HPDE6-E6E7 (cell line): ENCODE results near the gene TSR3.
A peak's percentile ranks its signal among the peaks of the same experiment; 100 is the strongest.

Experiments used
- DNase-seq: peaks from one replicate; pipeline ENCODE4 v3.0.0; 2011; ENCODE audit warnings: missing footprints; ENCODE audit errors: extremely low spot score

Gene TSR3

DNA sequence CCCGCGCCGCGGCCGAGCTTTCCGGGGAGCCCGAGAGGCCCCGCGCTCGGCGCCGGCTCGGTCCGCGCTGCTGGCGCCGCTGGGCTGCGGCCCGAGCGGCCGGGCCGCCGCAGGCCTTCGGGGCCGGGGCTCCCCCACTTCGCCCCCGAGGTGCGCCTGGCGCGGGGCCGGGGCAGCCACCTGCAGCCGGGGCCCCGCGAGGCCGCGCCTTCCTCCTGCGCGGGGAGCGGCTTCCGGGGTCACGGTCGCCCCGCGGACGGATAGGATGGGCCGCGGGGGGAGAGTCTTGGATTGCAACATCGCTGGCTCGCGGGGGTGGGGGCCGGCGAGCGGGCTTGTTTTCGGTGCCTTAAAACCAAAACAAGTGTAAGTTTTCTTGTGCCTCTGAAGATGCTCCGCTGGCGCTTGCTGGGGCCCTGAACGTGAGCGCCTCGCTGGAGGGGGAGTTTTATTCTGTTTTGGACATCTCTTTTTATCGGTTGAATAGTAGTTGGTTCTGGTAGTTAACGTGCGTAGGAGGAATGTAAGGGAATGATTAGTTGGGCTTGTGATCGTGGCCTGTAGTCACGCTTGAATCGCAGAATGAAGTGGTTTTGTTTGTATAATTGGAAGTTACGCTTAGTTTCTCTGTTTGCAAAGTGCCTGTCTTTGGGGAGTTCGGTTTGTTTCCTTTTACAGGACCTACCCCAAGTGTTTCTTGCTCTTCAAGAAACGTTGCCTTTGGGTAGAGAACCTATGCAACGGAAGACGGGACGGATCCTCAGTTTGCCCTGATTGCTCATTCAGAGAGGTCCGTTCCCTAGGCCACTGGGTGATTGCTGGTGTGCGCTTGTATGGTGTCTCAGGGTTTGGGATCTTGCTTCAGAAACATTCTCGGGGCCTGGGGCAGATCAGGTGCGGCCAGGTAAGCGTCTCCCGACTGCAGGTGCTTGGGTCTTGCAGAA lies 41.5 kb downstream of the TSR3 start:
- DNase-seq = no peak

DNA sequence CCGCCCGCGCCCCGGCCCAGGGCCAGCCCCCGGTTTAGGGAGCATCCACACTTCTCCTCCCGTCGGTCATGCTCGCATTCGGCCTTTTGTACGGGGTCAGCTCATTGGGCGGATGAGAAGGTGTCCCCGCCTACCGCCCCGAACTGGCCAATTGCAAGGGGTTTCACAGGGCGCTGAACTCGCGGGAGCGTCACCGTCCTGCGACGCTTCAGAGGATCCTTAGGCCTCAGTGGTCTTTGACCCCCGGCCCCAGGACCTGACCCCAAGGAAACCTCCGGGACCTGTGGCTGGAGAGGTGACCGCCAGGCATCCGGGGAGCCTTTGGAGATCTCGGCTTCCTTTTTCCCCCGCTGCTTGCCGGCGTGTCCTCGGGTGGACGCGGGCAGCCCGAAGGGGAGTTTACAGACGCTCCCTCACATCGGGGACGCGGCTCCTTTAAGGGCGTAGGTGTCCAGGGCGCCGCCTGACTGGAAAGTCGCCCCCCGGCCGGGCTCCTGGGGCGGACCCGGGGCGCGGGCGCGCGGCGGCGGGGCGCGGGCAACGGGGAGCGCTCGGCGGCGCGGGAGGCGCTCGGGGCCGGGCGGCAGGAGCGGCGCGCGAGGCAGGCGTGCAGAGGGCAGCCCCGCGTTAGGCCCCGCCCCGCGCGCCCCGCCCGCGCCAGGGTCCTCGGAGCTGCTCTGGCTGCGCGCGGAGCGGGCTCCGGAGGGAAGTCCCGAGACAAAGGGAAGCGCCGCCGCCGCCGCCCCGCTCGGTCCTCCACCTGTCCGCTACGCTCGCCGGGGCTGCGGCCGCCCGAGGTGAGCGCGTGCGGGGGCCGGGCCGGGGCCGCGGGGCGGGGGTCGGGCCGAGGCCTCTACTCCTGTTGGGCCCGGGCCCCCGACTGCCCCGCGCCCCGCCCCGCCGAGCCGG lies 42.4 kb downstream of the TSR3 start, which contains the start of gene UBE2I:
UBE2I (plus strand) TSS at position 660 of the 909 bp plus-strand sequence. CDS start 4,395 bp downstream, outside the sequence.
- DNase-seq = peak; percentile 88

DNA sequence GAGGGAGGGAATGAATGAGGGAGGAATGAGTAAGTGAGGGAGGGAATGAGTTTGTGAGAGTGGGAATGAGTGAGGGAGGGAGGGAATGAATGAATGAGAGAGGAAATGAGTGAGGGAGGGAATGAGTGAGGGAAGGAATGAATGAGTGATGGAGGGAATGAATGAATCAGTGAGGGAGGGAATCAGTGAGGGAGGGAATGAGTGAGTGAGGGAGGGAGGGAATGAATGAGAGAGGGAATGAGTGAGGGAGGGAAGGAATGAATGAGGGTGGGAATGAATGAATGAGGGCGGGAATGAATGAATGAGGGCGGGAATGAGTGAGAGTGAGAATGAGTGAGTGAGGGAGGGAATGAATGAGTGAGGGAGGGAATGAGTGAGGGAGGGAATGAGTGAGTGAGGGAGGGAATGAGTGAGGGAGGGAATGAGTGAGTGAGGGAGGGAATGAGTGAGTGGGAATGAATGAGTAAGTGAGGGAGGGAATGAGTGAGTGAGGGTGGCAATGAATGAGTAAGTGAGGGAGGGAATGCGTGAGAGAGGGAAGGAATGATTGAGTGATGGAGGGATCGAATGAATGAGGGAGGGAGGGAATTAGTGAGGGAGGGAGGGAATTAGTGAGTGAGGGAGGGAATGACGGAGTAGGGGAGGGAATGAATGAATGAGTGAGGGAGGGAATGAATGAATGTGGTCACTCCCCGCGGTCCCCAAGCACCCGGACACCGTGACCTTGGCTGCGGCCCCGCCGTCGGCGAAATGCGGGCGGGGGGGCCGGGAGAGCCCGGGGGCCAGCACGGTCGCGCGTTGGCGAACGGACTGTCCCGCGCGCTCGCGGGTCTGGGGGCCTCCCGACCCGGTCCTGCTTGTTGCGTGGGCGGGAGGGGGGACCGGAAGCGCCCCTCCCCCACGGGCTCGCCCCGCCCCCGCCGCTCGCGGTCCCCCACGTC lies 43.4 kb downstream of the TSR3 start:
- peak; percentile 49 for DNase-seq

DNA sequence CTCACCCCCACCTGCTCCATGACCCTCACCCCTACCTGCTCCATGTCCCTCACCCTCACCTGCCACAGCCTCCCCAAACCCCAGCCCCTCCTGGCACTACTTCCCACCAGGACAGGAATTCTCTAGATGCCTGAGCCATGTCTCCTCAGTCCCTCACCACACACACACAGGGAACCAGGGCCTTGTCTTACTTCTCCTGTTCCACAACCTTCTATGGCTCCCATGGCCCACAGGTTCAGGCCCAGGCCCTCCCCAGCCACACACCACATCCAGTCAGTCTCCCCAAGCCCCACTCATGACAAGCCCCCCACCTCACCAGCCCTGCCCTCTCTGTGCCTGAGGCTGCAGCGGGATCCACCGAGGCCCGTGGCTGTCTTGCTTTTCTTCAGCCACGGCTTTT lies 45.3 kb downstream of the TSR3 start:
- DNase-seq = no peak

DNA sequence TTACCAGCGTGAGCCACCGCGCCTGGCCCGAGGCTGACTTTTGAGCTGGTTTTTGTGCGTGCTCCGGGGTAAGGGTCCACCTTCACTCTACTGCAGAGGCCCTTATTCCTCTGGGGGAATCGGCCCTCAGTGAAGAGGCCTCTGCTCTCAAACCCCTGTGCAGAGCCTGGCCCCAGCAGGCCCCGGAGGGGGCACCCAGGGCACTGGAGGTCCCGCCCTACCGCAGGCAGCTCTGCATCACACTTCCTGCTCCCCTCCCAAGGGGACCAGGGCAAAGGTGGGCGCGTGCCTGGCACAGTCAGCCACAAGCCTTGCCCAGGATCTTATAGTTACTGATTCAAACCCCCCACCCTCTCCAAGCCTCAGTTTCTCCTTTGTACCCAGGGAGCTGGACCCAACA lies 45.9 kb downstream of the TSR3 start:
- DNase-seq = no peak

DNA sequence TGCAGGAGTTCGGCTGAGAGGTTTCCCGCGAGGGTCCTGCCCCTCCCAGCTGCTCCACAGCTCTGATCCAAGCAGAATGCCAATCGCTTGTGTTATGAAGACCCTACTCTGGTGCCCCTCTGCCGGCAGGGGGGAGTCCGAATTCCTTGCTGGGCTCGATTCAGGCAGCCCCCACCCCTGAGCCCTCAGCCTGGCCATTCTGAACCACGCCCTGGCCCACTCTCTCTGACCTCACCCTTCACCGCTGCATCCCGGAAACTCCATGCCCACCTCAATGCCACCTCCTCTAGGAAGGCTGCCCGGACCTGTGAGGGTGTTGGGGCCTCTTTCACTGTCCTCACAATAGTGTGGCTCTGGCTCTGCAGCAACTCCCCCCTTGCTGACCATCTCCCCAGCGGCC lies 50.1 kb downstream of the TSR3 start:
- DNase-seq = no peak

DNA sequence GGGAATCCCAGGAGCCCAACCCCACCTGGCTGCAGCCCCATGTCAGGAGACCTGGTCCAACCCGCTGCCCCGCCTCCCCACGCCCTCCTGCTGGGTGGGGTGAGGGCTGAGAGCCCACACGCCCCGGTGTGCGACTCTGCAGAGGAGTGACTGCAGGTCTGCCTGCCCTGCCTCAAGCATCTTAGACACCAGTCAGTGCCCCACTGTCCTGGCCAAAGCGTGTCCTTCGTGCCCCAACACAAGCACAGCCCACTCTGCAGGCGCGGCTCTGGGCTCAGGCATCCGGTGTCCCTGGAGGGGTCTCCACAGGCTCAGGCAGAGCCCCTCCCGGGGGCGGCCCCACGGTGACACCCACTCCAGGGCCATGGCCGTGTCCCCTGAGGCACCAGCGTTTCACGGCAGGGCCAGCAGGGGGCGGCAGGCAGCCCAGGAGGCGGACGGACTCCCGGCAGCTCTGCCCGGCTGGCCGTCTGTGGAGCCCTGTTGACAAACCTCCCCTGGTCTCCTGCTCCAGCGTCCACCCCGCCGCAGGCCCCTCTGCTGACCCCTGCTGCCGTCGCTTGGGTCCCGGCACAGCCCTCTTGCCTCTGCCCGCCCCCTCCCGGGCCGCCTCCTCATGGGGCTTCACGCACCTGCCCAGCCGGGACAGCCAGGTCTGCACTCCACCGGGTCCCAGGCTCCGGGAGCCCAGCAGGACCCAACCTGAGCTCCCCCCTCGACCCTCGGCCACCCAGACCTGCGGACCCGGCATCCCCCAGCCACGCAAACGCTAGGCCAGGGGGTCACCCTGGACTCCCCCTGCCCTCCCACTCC lies 50.8 kb downstream of the TSR3 start:
- no peak for DNase-seq

DNA sequence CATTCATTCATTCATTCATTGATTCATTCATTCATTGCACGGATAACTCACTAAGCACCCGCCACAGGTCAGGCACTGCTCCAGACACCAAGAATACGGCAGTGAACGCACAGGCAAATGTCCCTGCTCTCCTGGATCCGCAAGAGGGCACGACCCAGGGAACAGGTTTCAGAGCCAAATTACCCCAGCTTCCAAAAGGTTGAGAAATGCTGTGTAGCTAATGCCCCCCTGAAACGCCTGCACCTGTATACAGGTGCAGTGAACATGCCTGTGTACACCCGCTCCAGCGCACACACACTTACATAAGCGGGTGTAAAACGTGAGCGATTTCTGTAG lies 51.8 kb downstream of the TSR3 start:
- no peak for DNase-seq
